HepG2 (cell line): ENCODE data around the gene ANKFY1. TPM values are rescaled to one million over a fixed set of nuclear protein-coding genes. Genes with fewer than 3 reads are reported as not detected.

ENCODE experiments used
- ATAC-seq: fragments of 200-7000 bp; cut with Tn5 transposase; 3 replicates; pipeline ENCODE4 v1.9.1; 2020; ENCODE audit warnings: mild to moderate bottlenecking, moderate library complexity
- BruUV-seq: library from RNA; stranded (reverse); fragments of 400-500 nt; replicated peaks from 2 replicates; lab custom pipeline; 2021; lab: Mats Ljungman, UMichigan
- CTCF ChIA-PET: fragments of 300-600 bp; formaldehyde crosslinking; extraction: SDS; loops from one replicate; lab custom pipeline; 2021; ENCODE audit warnings: low total read pairs, inconsistent platforms, low intra/inter-chr PET ratio; lab: Yijun Ruan, JAX
- POLR2A ChIA-PET: fragments of 350-600 bp; sonication (Branson Sonifier 250); formaldehyde crosslinking; loops from one replicate; lab custom pipeline; 2020; ENCODE audit warnings: antibody characterized with exemption, inconsistent platforms; lab: Yijun Ruan, JAX
- DNase-seq: peaks from one replicate; pipeline ENCODE4 v3.0.0-alpha.2; 2015; ENCODE audit warnings: low spot score
- FAIRE-seq: peaks from 3 replicates; lab custom pipeline; 2011; peaks lifted over from hg19 to GRCh38; lab: Jason Lieb, UNC
- H2AFZ ChIP-seq: one replicate; pipeline ENCODE4 v1.6.1; 2011; ENCODE audit warnings: low read length, inconsistent platforms
- H3K27ac ChIP-seq: fragments of 300-600 bp; 3 replicates; pipeline ENCODE4 v1.8.0; 2011; ENCODE audit warnings: mixed run types, mild to moderate bottlenecking, mixed read lengths, low read length, inconsistent platforms; ENCODE audit not compliant: insufficient read depth; ENCODE audit errors: extremely low read length
- H3K27me3 ChIP-seq, 2 experiments: fragments of 200-600 bp in 1 of 2; 2 replicates in 1 of 2; 3 replicates in 1 of 2; pipeline versions ENCODE4 v1.6.0 to v1.8.0; 2011; ENCODE audit warnings: low read length in 2 of 2, mild to moderate bottlenecking in 2 of 2, moderate library complexity in 2 of 2, inconsistent platforms in 1 of 2; ENCODE audit not compliant: insufficient read depth in 2 of 2, control insufficient read depth in 1 of 2
- H3K36me3 ChIP-seq, 2 experiments: fragments of 200-600 bp in 1 of 2; replicated peaks in 1 of 2; 2 replicates in 1 of 2; 3 replicates in 1 of 2; pipeline versions ENCODE4 v1.5.1 to v1.8.0; 2011; ENCODE audit warnings: low read length in 2 of 2, inconsistent platforms in 1 of 2; ENCODE audit not compliant: insufficient read depth in 2 of 2, control insufficient read depth in 1 of 2
- H3K4me1 ChIP-seq: 2 replicates; pipeline ENCODE4 v1.5.1; 2012; ENCODE audit warnings: low read length, inconsistent platforms; ENCODE audit not compliant: insufficient read depth
- H3K4me2 ChIP-seq: 2 replicates; pipeline ENCODE4 v1.6.0; 2011; ENCODE audit warnings: low read depth, low read length, inconsistent platforms
- H3K4me3 ChIP-seq, 3 experiments: fragments of 200-600 bp in 1 of 3; sonication (generic), shearing (Covaris generic) in 1 of 3; replicated peaks in 1 of 3; 2 replicates each; pipeline ENCODE4 v1.5.1; 2011 to 2016; ENCODE audit warnings: low read length in 3 of 3, inconsistent platforms in 2 of 3, low read depth in 2 of 3, mild to moderate bottlenecking in 2 of 3, control low read depth in 1 of 3, mixed read lengths in 1 of 3; ENCODE audit not compliant: insufficient read depth in 1 of 3
- H3K79me2 ChIP-seq: one replicate; pipeline ENCODE4 v1.6.1; 2011; ENCODE audit warnings: low read length, inconsistent platforms; ENCODE audit not compliant: insufficient read depth
- H3K9ac ChIP-seq: 2 replicates; pipeline ENCODE4 v1.6.0; 2011; ENCODE audit warnings: mild to moderate bottlenecking, low read depth, low read length, inconsistent platforms; ENCODE audit not compliant: insufficient read depth
- H3K9me3 ChIP-seq: 2 replicates; pipeline ENCODE4 v1.5.1; 2012; ENCODE audit warnings: mild to moderate bottlenecking, low read length
- H4K20me1 ChIP-seq: 2 replicates; pipeline ENCODE4 v1.6.0; 2011; ENCODE audit warnings: inconsistent platforms, mild to moderate bottlenecking, low read length, moderate library complexity; ENCODE audit not compliant: insufficient read depth
- ATRX ChIP-seq: sonication (generic); formaldehyde crosslinking; IDR thresholded peaks from 2 replicates; pipeline ENCODE4 v1.4.0; 2020; ENCODE audit warnings: missing genetic modification reagents, borderline replicate concordance
- ESRRA ChIP-seq: sonication (generic); formaldehyde crosslinking; IDR thresholded peaks from 2 replicates; pipeline ENCODE4 v1.5.1; 2020; ENCODE audit warnings: mild to moderate bottlenecking, low read depth, missing genetic modification reagents
- JDP2 ChIP-seq: sonication (generic); formaldehyde crosslinking; IDR thresholded peaks from 2 replicates; pipeline ENCODE4 v1.8.1; 2022; ENCODE audit warnings: missing genetic modification reagents, borderline replicate concordance
- MBD4 ChIP-seq: IDR thresholded peaks from 2 replicates; pipeline ENCODE4 v1.6.1; 2012; ENCODE audit warnings: low read length, inconsistent platforms, borderline replicate concordance
- MEIS1 ChIP-seq: sonication (generic); formaldehyde crosslinking; IDR thresholded peaks from 2 replicates; pipeline ENCODE4 v1.9.0; 2021; ENCODE audit warnings: mild to moderate bottlenecking, missing genetic modification reagents, moderate library complexity, borderline replicate concordance
- PHF5A ChIP-seq: IDR thresholded peaks from one replicate; pipeline ENCODE4 v1.6.1; 2018; ENCODE audit warnings: low read depth, missing genetic modification reagents; ENCODE audit not compliant: unreplicated experiment
- RARG ChIP-seq: sonication (generic); formaldehyde crosslinking; IDR thresholded peaks from 2 replicates; pipeline ENCODE4 v1.4.0; 2020; ENCODE audit warnings: low read depth, mild to moderate bottlenecking, missing genetic modification reagents
- SALL2 ChIP-seq: sonication (generic); formaldehyde crosslinking; IDR thresholded peaks from 2 replicates; pipeline ENCODE4 v1.8.1; 2023; ENCODE audit warnings: mild to moderate bottlenecking, missing genetic modification reagents, inconsistent platforms
- SOX6 ChIP-seq, 2 experiments: fragments of 450-650 bp in 1 of 2; sonication (generic) in 1 of 2; formaldehyde crosslinking in 1 of 2; IDR thresholded peaks; 2 replicates each; pipeline versions ENCODE4 v1.4.0 to v1.6.1; 2017 to 2020; ENCODE audit warnings: antibody characterized with exemption in 1 of 2, mild to moderate bottlenecking in 1 of 2, missing genetic modification reagents in 1 of 2
- SRSF4 ChIP-seq: fragments of 200-400 bp; formaldehyde crosslinking; IDR thresholded peaks from one replicate; pipeline ENCODE4 v1.6.1; 2018; ENCODE audit warnings: mild to moderate bottlenecking, low read depth, low read length, moderate library complexity; ENCODE audit not compliant: poor library complexity, severe bottlenecking
- YY1 ChIP-seq: IDR thresholded peaks from 2 replicates; pipeline ENCODE4 v1.6.1; 2011; ENCODE audit warnings: low read length, low read depth, moderate library complexity, mild to moderate bottlenecking; ENCODE audit not compliant: insufficient read depth, insufficient replicate concordance
- ZMAT3 ChIP-seq: sonication (generic); formaldehyde crosslinking; conservative IDR thresholded peaks from 2 replicates; pipeline ENCODE4 v1.7.0; 2021; ENCODE audit warnings: missing genetic modification reagents
- ZNF383 ChIP-seq: sonication (generic); formaldehyde crosslinking; IDR thresholded peaks from 2 replicates; pipeline ENCODE4 v1.4.0; 2020; ENCODE audit warnings: missing genetic modification reagents, mild to moderate bottlenecking, borderline replicate concordance
- ZNF615 ChIP-seq: sonication (generic); formaldehyde crosslinking; IDR thresholded peaks from 2 replicates; pipeline ENCODE4 v1.5.0; 2020; ENCODE audit warnings: mild to moderate bottlenecking, missing genetic modification reagents, borderline replicate concordance
- ZNF616 ChIP-seq: sonication (generic); formaldehyde crosslinking; IDR thresholded peaks from 2 replicates; pipeline ENCODE4 v1.5.0; 2020; ENCODE audit warnings: low read depth, mild to moderate bottlenecking, missing genetic modification reagents
- WGBS: methylation state at CpG from one replicate; pipeline ENCODE4 v1.1.6; 2017; ENCODE audit warnings: low lambda C conversion rate; 5-methylcytosine and 5-hydroxymethylcytosine counted together
- in situ Hi-C: cut with HindIII; loops from 2 replicates; pipeline ENCODE4 v1.10.0; 2017; ENCODE audit warnings: low pct_unique_long_range_greater_than_20kb; ENCODE audit not compliant: extremely low pct_ligation_motif_present
- intact Hi-C: fragments of 100-400 bp; cut with micrococcal nuclease; formaldehyde crosslinking; loops from one replicate; pipeline ENCODE4 v1.10.0; 2022; ENCODE audit not compliant: unreplicated experiment
- polyA plus RNA-seq, 8 experiments: library from polyadenylated mRNA; depleted of rRNA in 3 of 8; stranded (reverse) in 7 of 8; unstranded in 1 of 8; fragments of >200 nt; fragmentation: Illumina TruSeq in 4 of 8; extraction: Trizol in 4 of 8; gene quantifications; 2 replicates each; pipeline versions ENCODE4 v1.2.1 to v1.2.3, GENCODE V29; 2011 to 2016; ENCODE audit warnings: low read depth in 4 of 8, missing spikeins in 1 of 8, mixed read lengths in 1 of 8; ENCODE audit not compliant: insufficient read depth in 1 of 8
- total RNA-seq, 5 experiments: library from RNA; depleted of rRNA; stranded (reverse); fragments of >200 nt; fragmentation: Illumina TruSeq; extraction: Trizol; gene quantifications; 2 replicates each; pipeline ENCODE4 v1.2.3, GENCODE V29; 2016; ENCODE audit warnings: low read depth in 1 of 5

ANKFY1 gene
- total and polyA plus RNA-seq, 2 of the 13 experiments (the other 11 are each of a cell fraction or from before 2014, with no cell fraction given): 11.9 to 16.8 TPM

DNA sequence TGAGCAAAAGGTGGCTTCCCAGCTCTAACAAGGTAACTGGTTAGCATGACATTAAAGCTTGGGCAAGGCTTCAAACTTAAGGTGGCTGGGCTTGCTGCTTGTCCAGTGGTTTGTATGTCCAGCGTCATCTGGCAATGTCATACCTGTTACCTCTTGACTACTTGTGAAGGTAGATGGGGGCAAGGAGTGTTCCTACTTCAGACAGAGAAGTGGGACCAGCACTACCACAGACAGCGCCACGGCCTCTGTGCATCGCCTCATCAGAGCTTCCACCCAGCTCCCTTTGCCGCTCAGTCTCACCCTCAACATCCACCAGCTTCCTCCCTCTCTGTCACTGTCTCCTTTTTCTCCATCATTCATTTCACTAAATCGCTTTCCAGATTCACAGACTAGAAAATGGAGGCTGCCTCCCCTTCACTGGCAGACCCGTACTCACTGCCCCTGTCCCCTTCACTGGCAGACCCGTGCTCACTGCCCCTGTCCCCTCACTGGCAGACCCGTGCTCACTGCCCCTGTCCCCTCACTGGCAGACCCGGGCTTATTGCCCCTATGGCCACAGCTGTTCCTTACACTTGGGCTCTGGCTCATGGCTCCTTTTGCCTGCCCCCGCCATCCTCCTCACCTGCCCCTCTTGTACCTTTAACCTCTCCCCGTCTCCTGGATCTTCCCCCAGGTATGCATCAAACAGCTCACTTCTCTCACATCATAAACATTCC, 106.0 kb downstream of the ANKFY1 start:
- Histone ChIP-seq H3K4me3 (no peak overlapping the region), H3K27ac (no peak overlapping the region), H3K36me3 (no peaks in the 10 kb centered on the region), H3K79me2 (no peaks in the 10 kb centered on the region), H4K20me1 (no peaks in the 10 kb centered on the region), H3K4me2 (no peak overlapping the region), H3K27me3 (no peaks in the 10 kb centered on the region), H3K9me3 (no peaks in the 10 kb centered on the region), H3K4me1 (0 out of 2 replicates have a peak, but pooled peaks cover 5% of the 10 kb centered on the region), H3K9ac (no peak overlapping the region), H2AFZ (no peak overlapping the region)
- BruUV-seq: no TSS peak
- in situ Hi-C loops (no loop called here), intact Hi-C loops (no loop called here)
- no peak for DNase-seq
- ChIA-PET CTCF (no interaction called here), POLR2A (no interaction called here)
- FAIRE-seq: no peak
- no peak for TF ChIP-seq ATRX (CRISPR knock-in tag)
- TF ChIP-seq JDP2: no peak
- TF ChIP-seq YY1: no peak
- no peak for TF ChIP-seq SOX6 (IDR thresholded peaks at IDR 0.05)
- TF ChIP-seq SOX6 (CRISPR knock-in tag; IDR thresholded peaks at IDR 0.05): no peak
- TF ChIP-seq ZNF615: no peak
- TF ChIP-seq RARG (CRISPR knock-in tag): no peak
- no peak for TF ChIP-seq SRSF4
- TF ChIP-seq ZNF616 (CRISPR knock-in tag): no peak
- no peak for TF ChIP-seq MEIS1 (CRISPR knock-in tag)
- TF ChIP-seq MBD4: no peak
- TF ChIP-seq ZNF383: no peak
- no peak for TF ChIP-seq ESRRA (CRISPR knock-in tag)
- TF ChIP-seq SALL2 (CRISPR knock-in tag): no peak
- no peak for TF ChIP-seq PHF5A (CRISPR knock-in tag)
- TF ChIP-seq ZMAT3 (CRISPR knock-in tag): no peak
- 88% methylated on average over 12 of the region's 12 CpGs for WGBS
- no peak for ATAC-seq
